CD4-positive, alpha-beta T cell (primary cell): Measurements from ENCODE around the gene GOLPH3. TPM values are rescaled to one million over a fixed set of nuclear protein-coding genes. Genes with fewer than 3 reads are reported as not detected.

ENCODE experiments used
- ATAC-seq: fragments of 200-7000 bp; cut with Tn5 transposase; one replicate; pipeline ENCODE4 v1.10.0; 2022; ENCODE audit warnings: mild to moderate bottlenecking; ENCODE audit not compliant: poor library complexity
- CTCF ChIA-PET: fragments of 350-600 bp; sonication (Branson Sonifier 250); formaldehyde crosslinking; loops from one replicate; lab custom pipeline; 2021; ENCODE audit warnings: antibody characterized with exemption, inconsistent platforms; lab: Charles Lee
- POLR2A ChIA-PET: fragments of 350-600 bp; sonication (Branson Sonifier 250); formaldehyde crosslinking; loops from one replicate; lab custom pipeline; 2021; ENCODE audit warnings: antibody characterized with exemption, inconsistent platforms; lab: Charles Lee
- DNase-seq, 14 experiments: peaks; one replicate each; pipeline ENCODE4 v3.0.0-alpha.2; 2013 to 2020; ENCODE audit warnings: mixed read lengths in 2 of 14
- H3K27ac ChIP-seq, 2 donors: one replicate each; pipeline versions ENCODE4 v1.5.1 to v1.7.0; 2013; ENCODE audit warnings: low read length in 2 of 2, low read depth in 1 of 2, mild to moderate bottlenecking in 1 of 2
- H3K27me3 ChIP-seq, 2 experiments: 1 replicate in 1 of 2; 2 replicates in 1 of 2; pipeline versions ENCODE4 v1.6.1 to v1.7.0; 2013; ENCODE audit warnings: low read length in 2 of 2, control low read depth in 1 of 2, mild to moderate bottlenecking in 1 of 2, moderate library complexity in 1 of 2; ENCODE audit not compliant: insufficient read depth in 2 of 2, control insufficient read depth in 1 of 2
- H3K36me3 ChIP-seq: one replicate; pipeline ENCODE4 v1.6.1; 2013; ENCODE audit warnings: low read length, control low read depth; ENCODE audit not compliant: insufficient read depth
- H3K4me1 ChIP-seq: one replicate; pipeline ENCODE4 v1.6.1; 2013; ENCODE audit warnings: low read length, control low read depth; ENCODE audit not compliant: insufficient read depth
- H3K4me3 ChIP-seq: one replicate; pipeline ENCODE4 v1.5.1; 2013; ENCODE audit warnings: mild to moderate bottlenecking, low read length, moderate library complexity
- H3K9me3 ChIP-seq, 2 experiments: 1 replicate in 1 of 2; 2 replicates in 1 of 2; pipeline versions ENCODE4 v1.6.1 to v1.7.0; 2013; ENCODE audit warnings: low read length in 2 of 2, mild to moderate bottlenecking in 2 of 2, control low read depth in 1 of 2, moderate library complexity in 1 of 2; ENCODE audit not compliant: control insufficient read depth in 1 of 2, insufficient read depth in 1 of 2
- H3K27ac Mint-ChIP-seq: one replicate; pipeline ENCODE4 v1.8.0; 2020; ENCODE audit warnings: mixed read lengths
- H3K27me3 Mint-ChIP-seq: one replicate; pipeline ENCODE4 v1.8.0; 2021; ENCODE audit warnings: mixed read lengths
- H3K36me3 Mint-ChIP-seq: one replicate; pipeline ENCODE4 v1.8.0; 2021; ENCODE audit warnings: low read depth, mixed read lengths
- H3K4me1 Mint-ChIP-seq: one replicate; pipeline ENCODE4 v1.8.0; 2021; ENCODE audit warnings: low read depth, mixed read lengths
- H3K4me3 Mint-ChIP-seq: one replicate; pipeline ENCODE4 v1.8.0; 2020; ENCODE audit warnings: mild to moderate bottlenecking, mixed read lengths
- H3K9me3 Mint-ChIP-seq: one replicate; pipeline ENCODE4 v1.8.0; 2020; ENCODE audit warnings: mixed read lengths
- CTCF ChIP-seq: fragments of 200-600 bp; IDR thresholded peaks from one replicate; pipeline ENCODE4 v1.8.0; 2022; ENCODE audit warnings: antibody characterized with exemption, mild to moderate bottlenecking
- intact Hi-C, 2 experiments: fragments of 100-400 bp; cut with DNase I in 1 of 2; cut with micrococcal nuclease in 1 of 2; formaldehyde crosslinking; loops; one replicate each; pipeline versions ENCODE4 v1.15.1 to v1.9.0; 2023 to 2025; cut with DNase I, micrococcal nuclease
- total RNA-seq, 174 experiments: library from RNA in 2 of 174; stranded (reverse) in 2 of 174; gene quantifications; one replicate each; pipeline ENCODE4 v1.2.3 and lab custom pipeline; 2021 to 2026

Gene GOLPH3
- total RNA-seq, 2 experiments from 2014 or later, result 52.0 to 55.4 TPM

- no peaks in the 10 kb centered on the region for H3K4me1 Mint-ChIP-seq
- Histone ChIP-seq H3K27ac (no peak overlapping the region), H3K9me3 (no peaks in the 10 kb centered on the region), H3K4me3 (no peak overlapping the region), H3K36me3 (no peaks in the 10 kb centered on the region), H3K4me1 (no peaks in the 10 kb centered on the region), H3K27me3 (no peaks in the 10 kb centered on the region)
- ChIA-PET CTCF (no interaction called here), POLR2A (no interaction called here)
- no peaks in the 10 kb centered on the region for H3K36me3 Mint-ChIP-seq
- no peaks in the 10 kb centered on the region for H3K27me3 Mint-ChIP-seq
- no peaks in the 10 kb centered on the region for H3K9me3 Mint-ChIP-seq
- no peak overlapping the region for H3K4me3 Mint-ChIP-seq
- peak in 1 of 14 experiments; percentile 16 for DNase-seq
- no peak overlapping the region for H3K27ac Mint-ChIP-seq
- TF ChIP-seq CTCF, result no peak
- intact Hi-C loops, result no loop called here
- ATAC-seq, result no peak
These were observed 19.5 kb upstream of the GOLPH3 start for GRCh38 chr5:32193591-32193990.

DNA sequence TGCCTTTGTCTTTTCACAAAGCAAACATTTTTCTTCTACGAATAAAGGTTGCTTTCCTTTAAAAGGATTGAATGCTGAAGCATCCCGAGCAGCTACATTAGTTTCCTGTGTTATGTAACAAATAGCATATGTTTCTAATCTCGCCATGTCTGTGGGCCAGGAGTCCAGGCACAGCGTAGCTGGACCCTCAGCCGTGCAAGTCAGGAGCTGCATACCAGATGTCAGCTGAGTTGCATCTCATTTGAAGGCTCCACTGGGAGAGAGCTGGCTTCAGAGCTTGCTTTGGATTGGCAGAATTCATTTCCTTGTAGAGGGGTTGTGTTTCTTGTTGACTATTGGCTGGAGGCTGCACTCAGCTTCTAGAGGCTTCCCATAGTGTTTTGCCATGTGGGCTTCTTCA, 16.0 kb upstream of the GOLPH3 start:
- intact Hi-C loops, result no loop called here
- Histone ChIP-seq H3K27ac (no peak overlapping the region), H3K27me3 (no peaks in the 10 kb centered on the region), H3K4me3 (no peak overlapping the region), H3K9me3 (peaks cover 0 to 6% of the 10 kb centered on the region in 2 experiments), H3K4me1 (no peaks in the 10 kb centered on the region), H3K36me3 (no peaks in the 10 kb centered on the region)
- no peak for ATAC-seq
- TF ChIP-seq CTCF, result no peak
- Mint-ChIP-seq H3K4me1 (no peaks in the 10 kb centered on the region), H3K27me3 (no peaks in the 10 kb centered on the region), H3K36me3 (no peaks in the 10 kb centered on the region), H3K4me3 (no peak overlapping the region), H3K27ac (no peak overlapping the region), H3K9me3 (no peaks in the 10 kb centered on the region)
- ChIA-PET POLR2A (no interaction called here), CTCF (interaction anchor here (1.4 kb wide), 1 partner anchor 17 kb away, joined by 3 read pairs; the partner anchor contains the start of gene GOLPH3)
- no peak for DNase-seq

GRCh38 chr5:32187675-32188074, 13.6 kb upstream of the GOLPH3 start:
- ChIA-PET POLR2A (no interaction called here), CTCF (no interaction called here)
- no peak overlapping the region for H3K4me3 Mint-ChIP-seq
- Histone ChIP-seq H3K4me1 (peaks cover under 1% of the 10 kb centered on the region), H3K4me3 (no peak overlapping the region), H3K27ac (no peak overlapping the region), H3K36me3 (no peaks in the 10 kb centered on the region), H3K9me3 (peaks cover 0 to 6% of the 10 kb centered on the region in 2 experiments), H3K27me3 (no peaks in the 10 kb centered on the region)
- H3K27ac Mint-ChIP-seq, result no peak overlapping the region
- no peaks in the 10 kb centered on the region for H3K9me3 Mint-ChIP-seq
- ATAC-seq (no peak), DNase-seq (no peak)
- intact Hi-C loops, result no loop called here
- no peaks in the 10 kb centered on the region for H3K36me3 Mint-ChIP-seq
- no peaks in the 10 kb centered on the region for H3K4me1 Mint-ChIP-seq
- H3K27me3 Mint-ChIP-seq, result no peaks in the 10 kb centered on the region
- no peak for TF ChIP-seq CTCF
